ENCODE results near the gene AMOTL2. TPM values are rescaled to one million over a fixed set of nuclear protein-coding genes. Genes with fewer than 3 reads are reported as not detected.
A peak's percentile ranks its signal among the peaks of the same experiment; 100 is the strongest.

AMOTL2 gene
- total RNA-seq, 4 donors from 2014 or later: 93.2 to 226 (median 153) TPM

GRCh38 chr3:134357914-134358811 lies 16.1 kb downstream of the AMOTL2 start:
- no peak for TF ChIP-seq POLR2A (IDR thresholded peaks at IDR 0.05)
- TF ChIP-seq CTCF (IDR thresholded peaks at IDR 0.05): peak in 1 of 4 experiments; percentile 30
- no peak for TF ChIP-seq EP300 (IDR thresholded peaks at IDR 0.05)
- TF ChIP-seq POLR2AphosphoS5 (IDR thresholded peaks at IDR 0.05): peak; percentile 78
- Histone ChIP-seq H3K9me3 (no peaks in the 10 kb centered on the region), H3K27me3 (no peaks in the 10 kb centered on the region), H3K4me3 (peak overlapping the region in 1 of 2 donors; percentile 6), H3K36me3 (peaks cover 5 to 100% of the 10 kb centered on the region in 2 donors), H3K27ac (peak overlapping the region; percentile 70 to 100 (median 99)), H3K4me1 (peaks cover 22 to 96% (median 66%) of the 10 kb centered on the region in 3 donors)
- 8 to 26% methylated on average over 3 to 4 of the region's 10 CpGs for WGBS, 2 donors (ENCODE audit: low coverage in 1 of 2)
- ATAC-seq: peak; percentile 68

GRCh38 chr3:134357261-134357913 lies 16.9 kb downstream of the AMOTL2 start:
- ATAC-seq: peak; percentile 27
- WGBS, 2 donors (ENCODE audit: low coverage in 1 of 2): 27 to 56% methylated on average over 3 to 5 of the region's 10 CpGs
- Histone ChIP-seq H3K4me1 (peaks cover 19 to 96% (median 63%) of the 10 kb centered on the region in 3 donors), H3K27ac (peak overlapping the region; percentile 58 to 100 (median 99)), H3K27me3 (no peaks in the 10 kb centered on the region), H3K4me3 (no peak overlapping the region), H3K36me3 (peaks cover 5 to 94% of the 10 kb centered on the region in 2 donors), H3K9me3 (no peaks in the 10 kb centered on the region)
- TF ChIP-seq POLR2A (IDR thresholded peaks at IDR 0.05) (no peak), EP300 (IDR thresholded peaks at IDR 0.05) (no peak), CTCF (IDR thresholded peaks at IDR 0.05) (no peak), POLR2AphosphoS5 (IDR thresholded peaks at IDR 0.05) (no peak)

- TF ChIP-seq POLR2A (IDR thresholded peaks at IDR 0.05) (no peak), CTCF (IDR thresholded peaks at IDR 0.05) (no peak), POLR2AphosphoS5 (IDR thresholded peaks at IDR 0.05) (no peak), EP300 (IDR thresholded peaks at IDR 0.05) (no peak)
- WGBS, 2 donors (ENCODE audit: low coverage in 1 of 2): 67 to 100% methylated on average over 1 to 2 of the region's 9 CpGs
- Histone ChIP-seq H3K9me3 (no peaks in the 10 kb centered on the region), H3K27ac (peak overlapping the region; percentile 58 to 100 (median 99)), H3K36me3 (peaks cover 5 to 86% of the 10 kb centered on the region in 2 donors), H3K4me1 (peaks cover 19 to 96% (median 56%) of the 10 kb centered on the region in 3 donors), H3K27me3 (no peaks in the 10 kb centered on the region), H3K4me3 (no peak overlapping the region)
- no peak for ATAC-seq
Measured at GRCh38 chr3:134356411-134357040, 17.7 kb downstream of the AMOTL2 start.

GRCh38 chr3:134355416-134355815 lies 18.8 kb downstream of the AMOTL2 start:
- H3K27me3 ChIP-seq: no peaks in the 10 kb centered on the region
- no peak for ATAC-seq
- peaks cover 15 to 96% (median 52%) of the 10 kb centered on the region in 3 donors for H3K4me1 ChIP-seq
- H3K4me3 ChIP-seq: no peak overlapping the region
- no peaks in the 10 kb centered on the region for H3K9me3 ChIP-seq
- peaks cover 3 to 83% of the 10 kb centered on the region in 2 donors for H3K36me3 ChIP-seq
- peak overlapping the region in 3 of 4 donors; percentile 61 to 99 (median 68) for H3K27ac ChIP-seq
- WGBS, 2 donors (ENCODE audit: low coverage in 1 of 2): 84 to 90% methylated on average over 4 to 5 of the region's 5 CpGs
- TF ChIP-seq POLR2A (IDR thresholded peaks at IDR 0.05) (no peak), POLR2AphosphoS5 (IDR thresholded peaks at IDR 0.05) (no peak), CTCF (IDR thresholded peaks at IDR 0.05) (no peak), EP300 (IDR thresholded peaks at IDR 0.05) (no peak)

Measured in gastroesophageal sphincter (tissue), 4 donors.